Astrocyte (in vitro differentiated cells and primary cell): ENCODE measurements around the gene ZNRF2. TPM values are rescaled to one million over a fixed set of nuclear protein-coding genes. Genes with fewer than 3 reads are reported as not detected.

Experiments used
- DNase-seq: peaks from one replicate; pipeline ENCODE4 v3.0.0-alpha.2; 2010; ENCODE audit warnings: low read depth
- FAIRE-seq: peaks from 2 replicates; lab custom pipeline; 2011; peaks lifted over from hg19 to GRCh38; lab: Jason Lieb, UNC
- H2AFZ ChIP-seq: 2 replicates; pipeline ENCODE4 v1.6.0; 2012; ENCODE audit warnings: low read depth, low read length, inconsistent platforms
- H3K27ac ChIP-seq: 2 replicates; pipeline ENCODE4 v1.5.1; 2011; ENCODE audit warnings: low read depth, low read length, inconsistent platforms
- H3K27me3 ChIP-seq: 2 replicates; pipeline ENCODE4 v1.6.0; 2011; ENCODE audit warnings: low read length, inconsistent platforms; ENCODE audit not compliant: insufficient read depth
- H3K36me3 ChIP-seq: 2 replicates; pipeline ENCODE4 v1.5.1; 2011; ENCODE audit warnings: low read length, inconsistent platforms; ENCODE audit not compliant: insufficient read depth
- H3K4me1 ChIP-seq: 2 replicates; pipeline ENCODE4 v1.5.1; 2011; ENCODE audit warnings: low read length, inconsistent platforms; ENCODE audit not compliant: insufficient read depth
- H3K4me2 ChIP-seq: 2 replicates; pipeline ENCODE4 v1.6.0; 2012; ENCODE audit warnings: low read length, inconsistent platforms
- H3K4me3 ChIP-seq: 2 replicates; pipeline ENCODE4 v1.5.1; 2011; ENCODE audit warnings: low read depth, mild to moderate bottlenecking, low read length, inconsistent platforms; ENCODE audit not compliant: insufficient read depth
- H3K79me2 ChIP-seq: 2 replicates; pipeline ENCODE4 v1.6.0; 2012; ENCODE audit warnings: mild to moderate bottlenecking, low read length, inconsistent platforms; ENCODE audit not compliant: insufficient read depth
- H3K9ac ChIP-seq: 2 replicates; pipeline ENCODE4 v1.6.0; 2012; ENCODE audit warnings: mild to moderate bottlenecking, low read length, inconsistent platforms
- H3K9me3 ChIP-seq: 2 replicates; pipeline ENCODE4 v1.5.1; 2012; ENCODE audit warnings: low read depth, mild to moderate bottlenecking, low read length, inconsistent platforms; ENCODE audit not compliant: insufficient read depth
- H4K20me1 ChIP-seq: 2 replicates; pipeline ENCODE4 v1.6.0; 2012; ENCODE audit warnings: low read length, inconsistent platforms; ENCODE audit not compliant: insufficient read depth
- H3K27ac Mint-ChIP-seq: one replicate; pipeline ENCODE4 v1.8.0; 2021; ENCODE audit warnings: mild to moderate bottlenecking, mixed read lengths; ENCODE audit not compliant: unreplicated experiment
- H3K27me3 Mint-ChIP-seq: one replicate; pipeline ENCODE4 v1.8.0; 2021; ENCODE audit warnings: low read depth, mixed read lengths; ENCODE audit not compliant: unreplicated experiment
- H3K36me3 Mint-ChIP-seq: one replicate; pipeline ENCODE4 v1.8.0; 2021; ENCODE audit warnings: low read depth, mixed read lengths; ENCODE audit not compliant: unreplicated experiment
- H3K4me1 Mint-ChIP-seq: one replicate; pipeline ENCODE4 v1.8.0; 2021; ENCODE audit warnings: low read depth, mixed read lengths; ENCODE audit not compliant: unreplicated experiment
- H3K4me3 Mint-ChIP-seq: one replicate; pipeline ENCODE4 v1.8.0; 2021; ENCODE audit warnings: mild to moderate bottlenecking, moderate library complexity, mixed read lengths; ENCODE audit not compliant: unreplicated experiment
- H3K9me3 Mint-ChIP-seq: one replicate; pipeline ENCODE4 v1.8.0; 2021; ENCODE audit warnings: mild to moderate bottlenecking, mixed read lengths; ENCODE audit not compliant: unreplicated experiment
- EZH2 ChIP-seq: IDR thresholded peaks from 2 replicates; pipeline ENCODE4 v1.6.1; 2012; ENCODE audit warnings: mild to moderate bottlenecking, low read length, inconsistent platforms; ENCODE audit not compliant: insufficient read depth
- total RNA-seq: library from RNA; stranded (reverse); gene quantifications from 2 replicates; pipeline ENCODE4 v1.2.1, GENCODE V29; 2021
- TF ChIP-seq, protein P1 (sequence below): IDR thresholded peaks from 2 replicates; pipeline ENCODE4 v1.5.1; 2011; ENCODE audit warnings: low read depth, mild to moderate bottlenecking, inconsistent platforms, low read length, moderate library complexity; ENCODE audit not compliant: insufficient read depth

Gene ZNRF2
- total RNA-seq, 1 donor from 2014 or later, result 9.9 TPM

- no peak overlapping the region for H3K9ac ChIP-seq
- Mint-ChIP-seq H3K36me3 (no peaks in the 10 kb centered on the region), H3K9me3 (no peaks in the 10 kb centered on the region), H3K4me1 (no peaks in the 10 kb centered on the region), H3K27ac (no peak overlapping the region), H3K4me3 (no peak overlapping the region), H3K27me3 (peaks cover 16% of the 10 kb centered on the region)
- DNase-seq (no peak), FAIRE-seq (no peak)
- H3K79me2 ChIP-seq, result no peaks in the 10 kb centered on the region
- no peaks in the 10 kb centered on the region for H3K36me3 ChIP-seq
- no peak overlapping the region for H2AFZ ChIP-seq
- H4K20me1 ChIP-seq, result no peaks in the 10 kb centered on the region
- H3K4me2 ChIP-seq, result no peak overlapping the region
- H3K4me3 ChIP-seq, result no peak overlapping the region
- H3K27me3 ChIP-seq, result peaks cover 14% of the 10 kb centered on the region
- H3K9me3 ChIP-seq, result no peaks in the 10 kb centered on the region
- H3K27ac ChIP-seq, result no peak overlapping the region
- H3K4me1 ChIP-seq, result no peaks in the 10 kb centered on the region
- no peak for TF ChIP-seq EZH2
- TF ChIP-seq, protein P1, sequence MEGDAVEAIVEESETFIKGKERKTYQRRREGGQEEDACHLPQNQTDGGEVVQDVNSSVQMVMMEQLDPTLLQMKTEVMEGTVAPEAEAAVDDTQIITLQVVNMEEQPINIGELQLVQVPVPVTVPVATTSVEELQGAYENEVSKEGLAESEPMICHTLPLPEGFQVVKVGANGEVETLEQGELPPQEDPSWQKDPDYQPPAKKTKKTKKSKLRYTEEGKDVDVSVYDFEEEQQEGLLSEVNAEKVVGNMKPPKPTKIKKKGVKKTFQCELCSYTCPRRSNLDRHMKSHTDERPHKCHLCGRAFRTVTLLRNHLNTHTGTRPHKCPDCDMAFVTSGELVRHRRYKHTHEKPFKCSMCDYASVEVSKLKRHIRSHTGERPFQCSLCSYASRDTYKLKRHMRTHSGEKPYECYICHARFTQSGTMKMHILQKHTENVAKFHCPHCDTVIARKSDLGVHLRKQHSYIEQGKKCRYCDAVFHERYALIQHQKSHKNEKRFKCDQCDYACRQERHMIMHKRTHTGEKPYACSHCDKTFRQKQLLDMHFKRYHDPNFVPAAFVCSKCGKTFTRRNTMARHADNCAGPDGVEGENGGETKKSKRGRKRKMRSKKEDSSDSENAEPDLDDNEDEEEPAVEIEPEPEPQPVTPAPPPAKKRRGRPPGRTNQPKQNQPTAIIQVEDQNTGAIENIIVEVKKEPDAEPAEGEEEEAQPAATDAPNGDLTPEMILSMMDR, result no peak
Observed at GRCh38 chr7:30270921-30271320, 13.5 kb upstream of the ZNRF2 start.

DNA sequence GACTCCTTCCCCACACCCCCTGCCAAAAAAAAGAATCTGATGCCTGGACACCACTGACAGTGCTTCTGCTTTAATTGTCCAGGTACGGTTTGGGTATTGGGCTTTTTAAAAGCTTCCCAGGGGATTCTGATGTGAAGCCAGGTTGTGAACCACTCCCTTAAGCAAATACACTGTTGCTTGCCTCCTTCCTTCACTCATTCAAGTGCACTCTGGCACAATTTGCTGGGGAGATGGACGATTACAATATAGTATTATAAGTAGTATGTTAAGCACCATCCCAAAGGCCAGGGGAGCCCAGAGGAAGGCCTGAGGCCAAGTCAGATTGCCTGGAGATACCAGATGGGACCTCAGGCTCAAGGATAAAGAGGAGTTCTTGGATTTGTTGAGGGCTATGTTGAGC is 12.3 kb upstream of the ZNRF2 start:
- H3K27me3 Mint-ChIP-seq, result peaks cover 12% of the 10 kb centered on the region
- H3K36me3 ChIP-seq, result no peaks in the 10 kb centered on the region
- H3K9me3 ChIP-seq, result no peaks in the 10 kb centered on the region
- TF ChIP-seq, protein P1, result no peak
- TF ChIP-seq EZH2, result no peak
- H2AFZ ChIP-seq, result no peak overlapping the region
- no peak overlapping the region for H3K4me3 ChIP-seq
- no peaks in the 10 kb centered on the region for H3K4me1 ChIP-seq
- H4K20me1 ChIP-seq, result no peaks in the 10 kb centered on the region
- H3K36me3 Mint-ChIP-seq, result no peaks in the 10 kb centered on the region
- DNase-seq, result no peak
- H3K79me2 ChIP-seq, result no peaks in the 10 kb centered on the region
- H3K9ac ChIP-seq, result no peak overlapping the region
- no peak overlapping the region for H3K4me3 Mint-ChIP-seq
- no peak overlapping the region for H3K4me2 ChIP-seq
- no peaks in the 10 kb centered on the region for H3K9me3 Mint-ChIP-seq
- H3K27me3 ChIP-seq, result peaks cover 7% of the 10 kb centered on the region
- no peaks in the 10 kb centered on the region for H3K4me1 Mint-ChIP-seq
- H3K27ac Mint-ChIP-seq, result no peak overlapping the region
- FAIRE-seq, result no peak
- no peak overlapping the region for H3K27ac ChIP-seq

- Mint-ChIP-seq H3K4me1 (no peaks in the 10 kb centered on the region), H3K4me3 (no peak overlapping the region), H3K27ac (no peak overlapping the region), H3K36me3 (no peaks in the 10 kb centered on the region), H3K9me3 (no peaks in the 10 kb centered on the region), H3K27me3 (peaks cover 8% of the 10 kb centered on the region)
- DNase-seq, result no peak
- FAIRE-seq, result no peak
- Histone ChIP-seq H3K9ac (no peak overlapping the region), H3K9me3 (no peaks in the 10 kb centered on the region), H3K36me3 (no peaks in the 10 kb centered on the region), H4K20me1 (no peaks in the 10 kb centered on the region), H3K4me3 (no peak overlapping the region), H3K27me3 (peaks cover 7% of the 10 kb centered on the region), H3K4me1 (no peaks in the 10 kb centered on the region), H2AFZ (no peak overlapping the region), H3K4me2 (no peak overlapping the region), H3K79me2 (no peaks in the 10 kb centered on the region), H3K27ac (no peak overlapping the region)
- no peak for TF ChIP-seq EZH2
- TF ChIP-seq, protein P1, result no peak
Observed at GRCh38 chr7:30273552-30273951, 10.8 kb upstream of the ZNRF2 start.
